LHCN-M2 (cell line): ENCODE measurements around the gene ARL6IP1. TPM values are rescaled to one million over a fixed set of nuclear protein-coding genes. Genes with fewer than 3 reads are reported as not detected.

Experiments
- DNase-seq: peaks from one replicate; pipeline ENCODE4 v3.0.0-alpha.2; 2012; ENCODE audit warnings: low read depth
- polyA plus RNA-seq: library from polyadenylated mRNA; unstranded; fragments of >200 nt; gene quantifications from one replicate; pipeline ENCODE4 v1.2.1, GENCODE V29; 2012; ENCODE audit warnings: missing spikeins
- total RNA-seq: library from RNA; depleted of rRNA; stranded (reverse); fragments of >200 nt; gene quantifications from 2 replicates; pipeline ENCODE4 v1.2.3, GENCODE V29; 2014; rRNA removed

The ARL6IP1 gene
- 600 and 709 TPM in 2 replicates for total RNA-seq
- 300 TPM for polyA plus RNA-seq

- peak; percentile 99 for DNase-seq
Measured at GRCh38 chr16:18801145-18801972, at the start of gene ARL6IP1. TSS of gene ARL6IP1 (minus strand) at chr16:18801549. CDS start at chr16:18801466, 83 bp downstream.

- no peak for DNase-seq
Measured at GRCh38 chr16:18846416-18846815, 45.1 kb upstream of the ARL6IP1 start.

GRCh38 chr16:18842565-18842964 lies 41.2 kb upstream of the ARL6IP1 start:
- DNase-seq = no peak

GRCh38 chr16:18841833-18842525 lies 40.6 kb upstream of the ARL6IP1 start:
- no peak for DNase-seq

GRCh38 chr16:18839555-18839954 lies 38.2 kb upstream of the ARL6IP1 start:
- no peak for DNase-seq

GRCh38 chr16:18836702-18837101 lies 35.4 kb upstream of the ARL6IP1 start:
- DNase-seq = no peak

- no peak for DNase-seq
Measured at GRCh38 chr16:18834864-18835263, 33.5 kb upstream of the ARL6IP1 start.

GRCh38 chr16:18833707-18834505 lies 32.6 kb upstream of the ARL6IP1 start:
- no peak for DNase-seq

GRCh38 chr16:18832613-18833012 lies 31.3 kb upstream of the ARL6IP1 start:
- no peak for DNase-seq

GRCh38 chr16:18832006-18832405 lies 30.7 kb upstream of the ARL6IP1 start:
- DNase-seq = no peak

- DNase-seq = no peak
Measured at GRCh38 chr16:18829251-18829650, 27.9 kb upstream of the ARL6IP1 start.

GRCh38 chr16:18827890-18828289 lies 26.5 kb upstream of the ARL6IP1 start:
- no peak for DNase-seq

GRCh38 chr16:18816286-18816685 lies 14.9 kb upstream of the ARL6IP1 start:
- no peak for DNase-seq

- no peak for DNase-seq
Measured at GRCh38 chr16:18811925-18812324, 10.6 kb upstream of the ARL6IP1 start.

- no peak for DNase-seq
Measured at GRCh38 chr16:18809165-18809564, 7.8 kb upstream of the ARL6IP1 start.

- no peak for DNase-seq
Measured at GRCh38 chr16:18805257-18805773, 4.0 kb upstream of the ARL6IP1 start.

- no peak for DNase-seq
Measured at GRCh38 chr16:18804540-18804939, 3.2 kb upstream of the ARL6IP1 start.

- DNase-seq = peak; percentile 58
Measured at GRCh38 chr16:18803569-18804462, 2.5 kb upstream of the ARL6IP1 start.

GRCh38 chr16:18802767-18803343 lies 1.5 kb upstream of the ARL6IP1 start:
- DNase-seq = no peak

- DNase-seq = peak; percentile 25
Measured at GRCh38 chr16:18800775-18801144, 589 bp downstream of the ARL6IP1 start.
